Psoas muscle (tissue), 8 donors: ENCODE results near the gene OTX1. TPM values are rescaled to one million over a fixed set of nuclear protein-coding genes. Genes with fewer than 3 reads are reported as not detected.
"Not testable (repeated sequence)": the region's sequence is repeated elsewhere in the genome, so short reads cannot be mapped to it uniquely, and the experiment has no call there.

Experiments
- ATAC-seq, 4 donors: fragments of 200-7000 bp; cut with Tn5 transposase; one replicate each; pipeline ENCODE4 v1.9.1; 2020; ENCODE audit warnings: moderate library complexity in 3 of 4, mild to moderate bottlenecking in 2 of 4
- DNase-seq, 2 donors: peaks; one replicate each; pipeline ENCODE4 v3.0.0-alpha.2; 2020
- H3K27ac ChIP-seq: fragments of 200-600 bp; one replicate; pipeline ENCODE4 v1.8.0; 2022
- H3K27me3 ChIP-seq, 3 donors: fragments of 200-600 bp in 1 of 3; one replicate each; pipeline versions ENCODE4 v1.6.1 to v1.8.0; 2013 to 2022; ENCODE audit warnings: low read length in 2 of 3, mild to moderate bottlenecking in 2 of 3, moderate library complexity in 1 of 3; ENCODE audit not compliant: insufficient read depth in 3 of 3
- H3K36me3 ChIP-seq, 2 donors: fragments of 200-600 bp in 1 of 2; one replicate each; pipeline versions ENCODE4 v1.6.1 to v1.8.0; 2013 to 2022; ENCODE audit warnings: low read depth in 1 of 2, mild to moderate bottlenecking in 1 of 2, moderate library complexity in 1 of 2; ENCODE audit not compliant: insufficient read depth in 1 of 2
- H3K4me1 ChIP-seq: fragments of 200-600 bp; one replicate; pipeline ENCODE4 v1.8.0; 2022
- H3K4me3 ChIP-seq: fragments of 200-600 bp; one replicate; pipeline ENCODE4 v1.8.0; 2022; ENCODE audit warnings: mild to moderate bottlenecking
- H3K9me3 ChIP-seq: fragments of 200-600 bp; one replicate; pipeline ENCODE4 v1.8.0; 2022
- WGBS, 3 donors: extraction: QIAGEN DNeasy Blood & Tissue Kit; methylation state at CpG; one replicate each; pipeline versions ENCODE4 v1.1.6 to v1.1.7; 2013; 5-methylcytosine and 5-hydroxymethylcytosine counted together
- intact Hi-C, 2 donors: fragments of 100-400 bp; cut with DNase I; formaldehyde crosslinking; loops; one replicate each; pipeline versions ENCODE4 v1.11.0 to v1.14.2; 2022
- polyA plus RNA-seq, 3 donors: library from polyadenylated mRNA; stranded (reverse); fragments of 200-250 nt; gene quantifications; one replicate each; pipeline ENCODE4 v1.2.3, GENCODE V29; 2013
- total RNA-seq, 4 donors: library from RNA; stranded (reverse); fragmentation: NEBNext Ultra II Directional in 2 of 4; extraction: Animal tissue kit (Norgen Biotek cat#: 25700) in 2 of 4; gene quantifications; one replicate each; pipeline versions ENCODE4 v1.2.1 to v1.2.4, GENCODE V29; 2021 to 2023
- TF ChIP-seq, protein P1 (sequence below): fragments of 200-600 bp; IDR thresholded peaks from one replicate; pipeline ENCODE4 v1.8.0; 2022; ENCODE audit warnings: antibody characterized with exemption
- donor health status: healthy with polysubstance abuse.
- donor health status: DM: no; HTN: no; CAD: no; lungs with moderate emphysema.
- donor health status: Bipolar disorder and iron deficiency.
- donor health status: healthy.
- donor health status: DM: yes; HTN: yes; CAD: no.
- donor health status: DM: no; HTN: no; CAD: no.
- donor health status: DM: no; HTN: no; CAD: no.
- donor health status: DM: yes; HTN: yes; CAD: no.

The OTX1 gene
- total and polyA plus RNA-seq, 7 donors = not detected

DNA sequence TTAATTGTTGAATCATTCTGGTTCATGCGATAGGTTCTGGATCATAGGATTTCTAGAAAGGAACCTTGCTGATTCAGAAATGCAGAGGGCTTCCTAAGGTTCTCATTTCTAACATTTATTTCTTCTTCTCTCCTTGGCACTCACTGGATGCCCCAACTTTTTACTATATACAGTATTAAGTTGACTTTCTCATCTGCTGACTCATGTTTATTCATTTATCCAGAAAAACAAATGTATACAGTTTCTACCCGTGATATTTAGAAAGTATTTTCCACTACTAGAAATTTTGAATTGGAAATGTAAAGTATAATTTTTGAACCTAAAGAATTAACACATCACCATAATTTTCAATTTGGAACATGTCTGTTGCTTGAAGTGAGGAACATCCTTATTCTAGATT, 32.2 kb upstream of the OTX1 start:
- no peaks in the 10 kb centered on the region for H3K27me3 ChIP-seq
- ATAC-seq (no peak), DNase-seq (no peak)
- H3K27ac ChIP-seq = no peak overlapping the region
- TF ChIP-seq, protein P1, sequence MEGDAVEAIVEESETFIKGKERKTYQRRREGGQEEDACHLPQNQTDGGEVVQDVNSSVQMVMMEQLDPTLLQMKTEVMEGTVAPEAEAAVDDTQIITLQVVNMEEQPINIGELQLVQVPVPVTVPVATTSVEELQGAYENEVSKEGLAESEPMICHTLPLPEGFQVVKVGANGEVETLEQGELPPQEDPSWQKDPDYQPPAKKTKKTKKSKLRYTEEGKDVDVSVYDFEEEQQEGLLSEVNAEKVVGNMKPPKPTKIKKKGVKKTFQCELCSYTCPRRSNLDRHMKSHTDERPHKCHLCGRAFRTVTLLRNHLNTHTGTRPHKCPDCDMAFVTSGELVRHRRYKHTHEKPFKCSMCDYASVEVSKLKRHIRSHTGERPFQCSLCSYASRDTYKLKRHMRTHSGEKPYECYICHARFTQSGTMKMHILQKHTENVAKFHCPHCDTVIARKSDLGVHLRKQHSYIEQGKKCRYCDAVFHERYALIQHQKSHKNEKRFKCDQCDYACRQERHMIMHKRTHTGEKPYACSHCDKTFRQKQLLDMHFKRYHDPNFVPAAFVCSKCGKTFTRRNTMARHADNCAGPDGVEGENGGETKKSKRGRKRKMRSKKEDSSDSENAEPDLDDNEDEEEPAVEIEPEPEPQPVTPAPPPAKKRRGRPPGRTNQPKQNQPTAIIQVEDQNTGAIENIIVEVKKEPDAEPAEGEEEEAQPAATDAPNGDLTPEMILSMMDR = no peak
- intact Hi-C loops = no loop called here
- H3K4me3 ChIP-seq = no peak overlapping the region
- no peaks in the 10 kb centered on the region for H3K36me3 ChIP-seq
- 96 to 99% (median 97%) methylated on average over 2 of the region's 2 CpGs for WGBS, 3 donors
- H3K4me1 ChIP-seq = no peaks in the 10 kb centered on the region
- H3K9me3 ChIP-seq = no peaks in the 10 kb centered on the region

DNA sequence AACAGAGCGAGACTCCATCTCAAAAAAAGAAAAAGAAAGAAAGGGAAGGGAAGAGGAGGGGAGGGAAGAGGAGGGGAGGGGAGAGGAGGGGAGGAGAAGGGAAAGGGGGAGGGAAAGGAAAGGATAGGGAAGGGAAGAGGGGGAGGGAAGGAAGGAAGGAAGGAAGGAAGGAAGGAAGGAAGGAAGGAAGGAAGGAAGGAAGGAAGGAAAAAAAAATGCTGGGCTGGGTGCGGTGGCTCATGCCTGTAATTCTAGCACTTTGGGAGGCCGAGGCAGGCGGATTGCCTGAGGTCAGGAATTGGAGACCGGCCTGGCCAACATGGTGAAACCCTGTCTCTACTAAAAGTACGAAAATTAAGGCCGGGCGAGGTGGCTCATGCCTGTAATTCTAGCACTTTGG, 30.9 kb upstream of the OTX1 start:
- H3K4me1 ChIP-seq, H3K27me3 ChIP-seq, intact Hi-C loops, H3K9me3 ChIP-seq, DNase-seq, H3K36me3 ChIP-seq, ATAC-seq, H3K4me3 ChIP-seq, H3K27ac ChIP-seq: not testable (repeated sequence)
- WGBS, 3 donors = 94 to 96% (median 95%) methylated on average over 8 of the region's 8 CpGs

DNA sequence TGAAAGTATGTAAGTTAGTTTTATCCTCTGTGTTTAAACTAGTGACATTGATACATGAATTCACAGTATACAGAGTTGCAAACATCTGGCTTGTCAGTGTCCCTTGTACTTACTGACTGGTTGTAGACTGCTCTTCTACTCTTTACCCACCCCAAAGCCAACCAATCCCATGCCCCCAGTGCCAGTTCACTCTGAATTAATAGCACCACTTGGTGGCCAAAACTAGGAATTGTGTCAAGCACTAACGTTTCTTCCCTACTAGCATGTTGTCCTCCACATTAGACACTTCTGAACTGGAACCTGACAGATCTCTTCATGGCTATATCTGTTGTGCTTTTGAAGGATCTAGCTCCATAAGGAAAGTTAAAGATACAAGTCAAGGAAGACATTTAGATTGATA, 27.2 kb upstream of the OTX1 start:
- ATAC-seq = no peak
- no peaks in the 10 kb centered on the region for H3K4me1 ChIP-seq
- intact Hi-C loops = no loop called here
- WGBS, 3 donors = 0 to 30% (median 9%) methylated on average over 1 of the region's 1 CpG
- TF ChIP-seq, protein P1 = no peak
- H3K36me3 ChIP-seq = no peaks in the 10 kb centered on the region
- DNase-seq = no peak
- H3K27ac ChIP-seq = no peak overlapping the region
- H3K27me3 ChIP-seq = no peaks in the 10 kb centered on the region
- no peak overlapping the region for H3K4me3 ChIP-seq
- H3K9me3 ChIP-seq = no peaks in the 10 kb centered on the region

DNA sequence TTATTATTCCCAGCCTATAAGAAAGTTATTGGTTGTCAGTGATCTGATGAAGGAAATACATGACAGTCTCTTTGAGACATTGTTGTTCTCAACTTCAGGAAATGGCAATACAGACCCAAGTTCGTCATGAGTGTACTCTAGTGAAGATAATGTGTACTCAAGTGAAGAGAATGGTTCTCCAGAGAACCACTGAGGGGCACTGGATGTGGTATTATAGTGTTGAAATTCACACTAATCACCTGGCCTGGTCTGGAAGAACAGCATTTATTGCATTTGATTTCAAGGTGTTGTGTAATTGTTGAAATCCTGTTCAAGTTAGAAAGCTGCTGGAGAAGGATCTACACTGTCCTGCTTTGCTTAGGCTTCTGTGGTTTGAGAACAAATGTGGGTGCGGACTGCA, 23.4 kb upstream of the OTX1 start:
- H3K36me3 ChIP-seq = no peaks in the 10 kb centered on the region
- ATAC-seq (no peak), DNase-seq (no peak)
- H3K27ac ChIP-seq = no peak overlapping the region
- H3K4me1 ChIP-seq = no peaks in the 10 kb centered on the region
- H3K4me3 ChIP-seq = no peak overlapping the region
- intact Hi-C loops = no loop called here
- WGBS, 3 donors = 91 to 95% (median 92%) methylated on average over 2 of the region's 2 CpGs
- H3K9me3 ChIP-seq = no peaks in the 10 kb centered on the region
- H3K27me3 ChIP-seq = no peaks in the 10 kb centered on the region
- TF ChIP-seq, protein P1 = no peak

DNA sequence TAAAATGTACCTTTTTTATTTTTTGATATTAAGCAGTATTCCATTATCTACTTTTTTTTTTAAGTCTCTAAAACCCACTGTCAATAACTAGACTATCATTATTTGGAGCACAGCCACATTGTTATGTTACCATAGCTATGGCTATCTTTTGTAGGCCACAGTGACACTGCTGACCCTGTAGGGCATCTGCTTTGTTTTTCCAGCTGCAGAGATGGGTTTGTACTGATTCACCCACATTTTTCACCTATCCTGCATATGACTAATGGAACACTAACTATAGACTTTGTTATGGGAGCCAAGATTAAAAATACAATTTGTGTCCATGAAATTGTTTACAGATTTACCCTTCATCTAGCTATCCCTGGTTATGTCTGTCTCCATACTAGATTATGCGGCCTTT, 21.6 kb upstream of the OTX1 start:
- Histone ChIP-seq H3K27ac (no peak overlapping the region), H3K27me3 (no peaks in the 10 kb centered on the region), H3K4me3 (no peak overlapping the region), H3K36me3 (no peaks in the 10 kb centered on the region), H3K9me3 (no peaks in the 10 kb centered on the region), H3K4me1 (no peaks in the 10 kb centered on the region)
- DNase-seq = no peak
- no peak for ATAC-seq
- TF ChIP-seq, protein P1 = no peak
- intact Hi-C loops = no loop called here
- WGBS, 3 donors = 93 to 100% (median 97%) methylated on average over 1 of the region's 1 CpG
